Left colon (tissue), 2 donors: ENCODE data around the gene CCKAR. TPM values are rescaled to one million over a fixed set of nuclear protein-coding genes. Genes with fewer than 3 reads are reported as not detected.

Experiments
- ATAC-seq: fragments of 200-7000 bp; cut with Tn5 transposase; one replicate; pipeline ENCODE4 v1.9.1; 2020; ENCODE audit warnings: mild to moderate bottlenecking, moderate library complexity
- DNase-seq, 2 donors: peaks; one replicate each; pipeline ENCODE4 v3.0.0-alpha.2; 2020
- intact Hi-C, 2 donors: fragments of 100-400 bp; cut with DNase I in 1 of 2; cut with micrococcal nuclease in 1 of 2; formaldehyde crosslinking; loops; one replicate each; pipeline versions ENCODE4 v1.11.2 to v1.14.0; 2022; cut with DNase I, micrococcal nuclease
- total RNA-seq, 2 donors: library from RNA; stranded (reverse); fragmentation: NEBNext Ultra II Directional; extraction: Animal tissue kit (Norgen Biotek cat#: 25700); gene quantifications; one replicate each; pipeline ENCODE4 v1.2.1, GENCODE V29; 2021
- donor health status: DM: no; HTN: no; CAD: no.
- donor health status: DM: yes; HTN: yes; CAD: no.

The CCKAR gene
- total RNA-seq, 2 donors from 2014 or later: not detected

DNA sequence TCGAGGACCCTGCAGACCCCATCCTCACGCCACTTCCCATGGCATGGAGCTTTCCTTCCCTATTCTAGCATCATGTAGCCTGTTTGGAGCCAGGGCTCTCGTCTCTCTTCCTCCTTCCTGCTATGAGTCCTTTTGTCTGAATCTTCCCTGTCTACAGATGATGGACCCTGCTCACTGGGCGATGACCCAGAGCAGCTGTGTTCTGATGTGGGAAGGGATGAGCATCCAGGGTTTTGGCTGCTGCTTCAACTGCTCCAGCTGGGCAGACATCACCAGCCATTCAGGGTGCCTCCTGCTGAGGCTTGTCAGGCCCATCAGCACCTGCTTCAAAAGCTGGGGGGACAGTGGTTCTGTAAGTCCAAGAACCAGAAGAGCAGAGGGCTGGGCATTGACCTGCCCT, 3.2 kb upstream of the CCKAR start:
- no peak for DNase-seq
- no peak for ATAC-seq
- intact Hi-C loops: no loop called here

GRCh38 chr4:26491449-26492170, 1.3 kb upstream of the CCKAR start:
- no peak for DNase-seq
- intact Hi-C loops: no loop called here
- no peak for ATAC-seq

DNA sequence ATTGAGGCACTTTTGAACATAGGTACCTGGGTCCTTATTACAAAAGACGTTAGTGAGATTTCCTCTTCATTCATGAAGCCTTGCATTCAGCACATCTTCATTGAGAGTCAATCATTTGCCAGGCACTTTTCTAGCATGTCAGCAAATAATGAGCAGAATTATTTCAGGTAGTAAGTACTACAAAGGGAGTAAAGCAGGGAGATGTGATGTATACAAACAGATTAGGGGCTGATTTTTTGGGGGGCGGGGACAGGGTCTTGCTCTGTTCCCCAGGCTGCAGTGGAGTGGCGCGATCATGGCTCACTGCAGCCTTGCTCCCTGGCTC, 638 bp upstream of the CCKAR start:
- ATAC-seq (no peak), DNase-seq (no peak)
- intact Hi-C loops: no loop called here

DNA sequence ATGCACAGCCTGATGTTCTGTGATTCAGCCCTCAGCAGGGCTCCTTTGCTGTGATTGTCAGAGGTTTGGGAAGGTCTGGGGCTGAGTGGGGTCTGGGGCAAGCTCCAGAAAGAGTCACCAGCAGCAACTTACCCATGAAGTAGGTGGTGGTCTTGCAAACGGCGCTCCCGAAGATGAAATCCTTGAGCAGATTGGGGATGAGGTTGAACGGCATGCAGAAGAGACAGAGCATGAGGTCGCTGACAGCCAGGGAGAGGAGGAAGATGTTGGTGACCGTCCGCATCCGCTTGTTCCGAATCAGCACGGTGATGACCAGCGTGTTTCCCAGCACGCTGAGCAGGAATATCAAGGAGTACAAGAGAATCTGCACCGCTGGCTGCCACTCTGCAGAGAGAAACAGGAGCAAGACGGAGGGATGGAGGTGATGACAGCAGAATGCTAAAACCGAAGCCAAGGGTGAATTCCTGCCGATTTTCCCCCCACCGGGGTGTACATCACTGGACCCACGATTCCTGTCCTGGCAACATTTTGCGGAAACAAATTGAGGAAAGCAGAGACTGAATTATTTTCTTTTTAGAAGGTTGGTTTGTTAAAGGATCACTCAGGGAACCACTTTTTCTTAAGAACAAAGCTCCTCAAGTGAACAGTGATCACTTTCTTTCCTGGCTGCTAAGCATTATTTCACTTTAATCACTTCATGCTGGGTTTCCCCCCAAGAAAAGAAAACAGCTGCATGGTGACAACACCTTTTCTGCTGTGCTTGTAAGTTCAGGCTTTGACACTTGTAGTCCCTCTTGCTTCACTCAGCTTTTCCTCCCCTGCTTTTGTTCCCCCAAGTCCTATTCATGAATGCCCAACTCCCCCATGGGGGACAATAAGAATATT, 941 bp downstream of the CCKAR start:
- intact Hi-C loops: no loop called here
- DNase-seq (no peak), ATAC-seq (no peak)

DNA sequence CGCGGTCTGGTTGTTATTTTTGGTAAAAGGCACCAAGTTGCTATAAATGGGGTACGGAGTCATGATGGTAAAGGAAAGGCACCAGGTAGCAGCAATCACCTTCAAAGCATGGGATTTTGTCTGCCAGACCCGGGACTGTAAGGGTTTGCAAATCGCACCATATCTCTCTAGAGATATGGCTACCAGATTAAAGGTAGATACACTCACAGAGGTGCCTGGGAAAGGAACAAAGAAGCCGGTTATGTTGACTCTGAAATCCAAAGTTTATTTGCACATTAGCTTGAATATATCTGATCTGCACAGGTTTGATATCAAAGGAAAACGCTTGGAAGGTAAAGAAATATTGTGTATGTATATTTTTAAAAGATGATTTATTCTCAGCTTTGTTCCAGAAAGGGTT, 4.6 kb downstream of the CCKAR start:
- no peak for ATAC-seq

GRCh38 chr4:26484516-26484915, 5.8 kb downstream of the CCKAR start:
- intact Hi-C loops: no loop called here
- no peak for DNase-seq
- ATAC-seq: no peak

More for the DNA sequence above, 4.6 kb downstream of the CCKAR start:
- DNase-seq: no peak
- intact Hi-C loops: no loop called here

DNA sequence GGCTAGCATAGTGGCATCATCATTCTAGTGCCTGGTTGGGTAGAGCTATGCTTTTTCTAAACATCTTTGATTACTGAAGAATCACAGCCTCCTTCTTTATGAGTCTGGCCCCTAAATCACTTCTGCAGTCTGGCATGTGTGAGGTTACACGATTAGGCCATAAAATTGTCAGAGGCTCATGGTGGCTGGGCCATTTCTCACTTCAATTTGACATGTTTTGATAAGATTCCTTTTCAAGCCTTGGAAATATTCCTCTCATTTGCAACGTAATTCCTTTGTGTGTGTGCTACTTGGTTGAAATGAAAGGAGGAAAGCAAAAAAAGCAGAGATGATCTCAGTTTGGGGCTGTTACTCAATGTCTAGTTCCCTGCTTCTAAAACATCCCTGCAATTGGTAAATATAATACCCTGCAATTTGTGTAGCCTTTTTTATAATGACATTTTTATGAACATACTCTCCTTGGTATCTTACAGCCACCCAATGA, 6.2 kb downstream of the CCKAR start:
- intact Hi-C loops: no loop called here
- ATAC-seq (no peak), DNase-seq (no peak)

- intact Hi-C loops: no loop called here
These were observed 7.5 kb downstream of the CCKAR start for GRCh38 chr4:26482508-26483462.

GRCh38 chr4:26478330-26478729, 12.0 kb downstream of the CCKAR start:
- intact Hi-C loops: no loop called here
- ATAC-seq (no peak), DNase-seq (no peak)

More at GRCh38 chr4:26482508-26483462, 7.5 kb downstream of the CCKAR start:
- ATAC-seq (no peak), DNase-seq (no peak)

GRCh38 chr4:26476545-26476944, 13.7 kb downstream of the CCKAR start:
- intact Hi-C loops: no loop called here

DNA sequence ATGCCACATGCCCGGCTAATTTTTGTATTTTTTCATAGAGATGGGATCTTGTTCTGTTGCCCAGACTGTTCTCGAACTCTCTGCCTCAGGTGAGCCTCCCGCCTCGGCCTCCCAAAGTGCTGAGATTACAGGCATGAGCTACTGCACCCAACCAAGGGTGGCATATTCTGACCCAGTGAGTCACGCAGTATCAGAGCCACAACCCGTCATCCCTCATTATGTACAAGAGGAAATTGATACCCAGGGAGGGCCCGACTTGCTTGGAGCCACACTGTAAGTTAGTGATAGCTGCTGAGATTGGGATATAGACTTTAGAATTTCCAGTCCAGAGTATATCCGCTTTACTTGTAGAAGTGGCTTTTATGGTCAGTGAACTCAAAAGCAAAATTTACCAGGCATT, 14.6 kb downstream of the CCKAR start:
- no peak for DNase-seq
- intact Hi-C loops: no loop called here
- ATAC-seq: no peak

More at GRCh38 chr4:26476545-26476944, 13.7 kb downstream of the CCKAR start:
- DNase-seq (no peak), ATAC-seq (no peak)

GRCh38 chr4:26474551-26474950, 15.7 kb downstream of the CCKAR start:
- intact Hi-C loops: no loop called here
- DNase-seq: no peak

GRCh38 chr4:26473893-26474292, 16.4 kb downstream of the CCKAR start:
- intact Hi-C loops: no loop called here
- DNase-seq (no peak), ATAC-seq (no peak)

More at GRCh38 chr4:26474551-26474950, 15.7 kb downstream of the CCKAR start:
- ATAC-seq: no peak

- intact Hi-C loops: no loop called here
- no peak for DNase-seq
- no peak for ATAC-seq
These were observed 18.4 kb downstream of the CCKAR start for GRCh38 chr4:26471890-26472289.

DNA sequence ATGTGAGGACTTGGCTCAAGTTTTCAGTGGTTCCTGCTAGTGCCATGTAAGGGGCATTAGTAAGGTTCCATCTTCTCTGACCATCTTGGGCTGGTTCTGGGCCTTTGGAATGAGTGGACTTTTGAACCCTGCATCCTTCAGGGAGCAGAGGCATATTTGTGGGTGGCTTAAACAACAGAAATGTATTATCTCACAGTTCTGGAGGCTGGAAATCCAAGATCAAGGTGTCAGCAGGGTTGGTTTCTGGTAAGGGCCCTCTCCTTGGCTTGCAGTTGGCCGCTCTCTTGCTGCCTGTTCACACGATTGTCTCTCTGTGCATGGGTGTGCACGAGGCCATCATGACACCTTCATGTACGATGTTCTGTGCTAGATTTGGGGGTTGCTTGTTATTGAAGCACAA, 21.3 kb downstream of the CCKAR start:
- intact Hi-C loops: no loop called here

GRCh38 chr4:26468283-26468949, 21.9 kb downstream of the CCKAR start:
- intact Hi-C loops: no loop called here
- ATAC-seq (no peak), DNase-seq (no peak)

More for the DNA sequence above, 21.3 kb downstream of the CCKAR start:
- DNase-seq (no peak), ATAC-seq (no peak)

GRCh38 chr4:26467724-26468123, 22.6 kb downstream of the CCKAR start:
- ATAC-seq (no peak), DNase-seq (no peak)
- intact Hi-C loops: no loop called here

- ATAC-seq: no peak
- no peak for DNase-seq
- intact Hi-C loops: no loop called here
These were observed 23.6 kb downstream of the CCKAR start for GRCh38 chr4:26466578-26467270.
